Mesenchymal stem cell (in vitro differentiated cells and primary cell): ENCODE measurements around the gene ADCYAP1R1.

Experiments
- DNase-seq: peaks from one replicate; pipeline ENCODE4 v3.0.0-alpha.2; 2013
- H2AFZ ChIP-seq: one replicate; pipeline ENCODE4 v1.6.1; 2013; ENCODE audit warnings: low read depth, mild to moderate bottlenecking, control low read depth, inconsistent platforms, low read length, moderate library complexity
- H2AK5ac ChIP-seq: 2 replicates; pipeline ENCODE4 v1.6.1; 2013; ENCODE audit warnings: low read length, moderate library complexity, mild to moderate bottlenecking, inconsistent platforms; ENCODE audit not compliant: severe bottlenecking
- H2BK120ac ChIP-seq: one replicate; pipeline ENCODE4 v1.6.1; 2013; ENCODE audit warnings: low read depth, mild to moderate bottlenecking, inconsistent platforms, low read length, moderate library complexity
- H2BK12ac ChIP-seq, 2 experiments: one replicate each; pipeline ENCODE4 v1.6.1; 2013; ENCODE audit warnings: inconsistent platforms in 2 of 2, low read length in 2 of 2, mild to moderate bottlenecking in 2 of 2, moderate library complexity in 2 of 2, control low read depth in 1 of 2
- H2BK15ac ChIP-seq: one replicate; pipeline ENCODE4 v1.6.1; 2013; ENCODE audit warnings: mild to moderate bottlenecking, low read depth, inconsistent platforms; ENCODE audit not compliant: poor library complexity, severe bottlenecking
- H2BK5ac ChIP-seq: 2 replicates; pipeline ENCODE4 v1.6.1; 2013; ENCODE audit warnings: low read depth, mild to moderate bottlenecking, low read length, control low read depth, inconsistent platforms; ENCODE audit not compliant: poor library complexity, severe bottlenecking
- H3K14ac ChIP-seq, 2 experiments: one replicate each; pipeline ENCODE4 v1.6.1; 2013; ENCODE audit warnings: inconsistent platforms in 2 of 2, low read length in 2 of 2, control low read depth in 1 of 2, mild to moderate bottlenecking in 1 of 2, moderate library complexity in 1 of 2
- H3K18ac ChIP-seq, 2 experiments: one replicate each; pipeline ENCODE4 v1.6.1; 2013; ENCODE audit warnings: inconsistent platforms in 2 of 2, low read length in 2 of 2, control low read depth in 1 of 2, low read depth in 1 of 2, mild to moderate bottlenecking in 1 of 2
- H3K23ac ChIP-seq, 2 experiments: one replicate each; pipeline ENCODE4 v1.6.1; 2013; ENCODE audit warnings: inconsistent platforms in 2 of 2, low read length in 2 of 2, mild to moderate bottlenecking in 2 of 2, moderate library complexity in 2 of 2, control low read depth in 1 of 2
- H3K27ac ChIP-seq: 2 replicates; pipeline ENCODE4 v1.5.1; 2013; ENCODE audit warnings: mild to moderate bottlenecking, moderate library complexity, low read length, control low read depth, inconsistent platforms; ENCODE audit not compliant: poor library complexity, severe bottlenecking
- H3K27me3 ChIP-seq, 2 experiments: 2 replicates each; pipeline versions ENCODE4 v1.6.1 to v1.7.0; 2013; ENCODE audit warnings: low read length in 2 of 2, mild to moderate bottlenecking in 2 of 2, moderate library complexity in 2 of 2, control low read depth in 1 of 2, inconsistent platforms in 1 of 2; ENCODE audit not compliant: control insufficient read depth in 1 of 2, insufficient read depth in 1 of 2
- H3K36me3 ChIP-seq, 2 experiments: 2 replicates each; pipeline versions ENCODE4 v1.6.1 to v1.7.0; 2013; ENCODE audit warnings: low read length in 2 of 2, control low read depth in 1 of 2, inconsistent platforms in 1 of 2, low read depth in 1 of 2, mild to moderate bottlenecking in 1 of 2; ENCODE audit not compliant: insufficient read depth in 2 of 2, control insufficient read depth in 1 of 2
- H3K4ac ChIP-seq, 2 experiments: one replicate each; pipeline ENCODE4 v1.6.1; 2013; ENCODE audit warnings: inconsistent platforms in 2 of 2, low read length in 2 of 2, mild to moderate bottlenecking in 2 of 2, moderate library complexity in 2 of 2, control low read depth in 1 of 2, low read depth in 1 of 2
- H3K4me1 ChIP-seq: 2 replicates; pipeline ENCODE4 v1.6.1; 2013; ENCODE audit warnings: low read depth, low read length, control low read depth; ENCODE audit not compliant: control insufficient read depth, insufficient read depth
- H3K4me2 ChIP-seq: 2 replicates; pipeline ENCODE4 v1.6.1; 2013; ENCODE audit warnings: low read length, mild to moderate bottlenecking, inconsistent platforms; ENCODE audit not compliant: poor library complexity, severe bottlenecking
- H3K4me3 ChIP-seq, 2 experiments: 2 replicates each; pipeline versions ENCODE4 v1.5.1 to v1.7.0; 2013; ENCODE audit warnings: low read length in 2 of 2, mild to moderate bottlenecking in 2 of 2, control low read depth in 1 of 2, low read depth in 1 of 2; ENCODE audit not compliant: insufficient read depth in 1 of 2
- H3K79me1 ChIP-seq: replicated peaks from 2 replicates; pipeline ENCODE4 v1.6.1; 2013; ENCODE audit warnings: mild to moderate bottlenecking, control low read depth, low read length, inconsistent platforms; ENCODE audit not compliant: poor library complexity, severe bottlenecking
- H3K9ac ChIP-seq: 2 replicates; pipeline ENCODE4 v1.7.0; 2013; ENCODE audit warnings: mild to moderate bottlenecking, low read length, moderate library complexity
- H3K9me3 ChIP-seq: 2 replicates; pipeline ENCODE4 v1.7.0; 2013; ENCODE audit warnings: mild to moderate bottlenecking, low read length; ENCODE audit not compliant: control insufficient read depth
- H4K8ac ChIP-seq: one replicate; pipeline ENCODE4 v1.6.1; 2013; ENCODE audit warnings: inconsistent platforms, mild to moderate bottlenecking, low read length, moderate library complexity
- H4K91ac ChIP-seq: one replicate; pipeline ENCODE4 v1.6.1; 2013; ENCODE audit warnings: mild to moderate bottlenecking, low read length, inconsistent platforms
- WGBS: methylation state at CpG from one replicate; pipeline ENCODE4 v1.1.7; 2013; ENCODE audit warnings: mixed read lengths; 5-methylcytosine and 5-hydroxymethylcytosine counted together

Gene ADCYAP1R1

DNA sequence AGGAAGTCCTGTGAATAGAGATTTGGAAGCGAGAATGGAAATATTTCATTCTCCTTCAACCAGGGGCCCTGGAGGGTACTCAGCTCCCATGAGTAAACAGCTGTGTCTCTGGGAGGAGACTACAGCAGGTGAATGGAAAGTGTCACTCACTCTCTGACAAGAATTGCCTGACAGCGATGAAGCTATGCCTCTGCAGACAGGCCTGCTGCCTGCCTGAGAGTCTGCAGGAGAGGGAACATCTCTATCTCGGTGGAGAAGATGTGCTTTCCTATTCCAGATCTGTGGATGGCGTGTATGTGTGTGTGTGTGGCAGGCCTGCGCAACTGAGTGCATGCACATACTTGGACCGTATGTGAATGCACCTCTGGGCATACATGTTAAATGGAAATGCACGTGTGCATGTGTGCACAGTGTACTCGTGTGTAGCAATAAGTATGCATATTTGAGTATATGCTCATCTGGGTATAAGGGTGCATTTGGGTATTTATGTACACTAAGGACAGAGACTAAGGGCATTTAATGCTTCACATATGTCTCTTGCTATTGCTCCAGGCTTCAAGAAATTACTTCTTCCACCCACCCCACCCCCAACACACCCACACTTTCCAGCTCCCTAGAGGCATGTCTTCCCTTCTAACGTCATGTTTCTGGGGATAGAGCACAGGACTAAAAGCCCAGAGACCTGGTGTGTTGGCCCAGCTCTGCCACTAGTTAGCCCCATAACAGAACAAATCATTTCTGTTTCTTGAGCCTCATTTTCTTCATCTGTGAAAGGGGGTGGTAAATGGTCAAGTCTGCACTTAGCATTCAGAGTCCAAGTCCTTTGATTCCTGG is 4.6 kb upstream of the ADCYAP1R1 start:
- no peak overlapping the region for H2AFZ ChIP-seq
- no peak overlapping the region for H3K27ac ChIP-seq
- no peaks in the 10 kb centered on the region for H3K36me3 ChIP-seq
- no peak overlapping the region for H4K91ac ChIP-seq
- H4K8ac ChIP-seq = no peak overlapping the region
- H3K79me1 ChIP-seq = no peaks in the 10 kb centered on the region
- peaks cover 46 to 62% of the 10 kb centered on the region in 2 experiments for H3K27me3 ChIP-seq
- no peak overlapping the region for H3K4ac ChIP-seq
- WGBS = 87% methylated on average over 9 of the region's 9 CpGs
- H2BK15ac ChIP-seq = no peak overlapping the region
- H3K9ac ChIP-seq = no peak overlapping the region
- no peaks in the 10 kb centered on the region for H3K9me3 ChIP-seq
- H2AK5ac ChIP-seq = no peak overlapping the region
- H3K23ac ChIP-seq = no peak overlapping the region
- no peak overlapping the region for H3K18ac ChIP-seq
- no peak overlapping the region for H3K14ac ChIP-seq
- H3K4me2 ChIP-seq = no peak overlapping the region
- no peak overlapping the region for H3K4me3 ChIP-seq
- H2BK5ac ChIP-seq = no peak overlapping the region
- H2BK120ac ChIP-seq = no peak overlapping the region
- H3K4me1 ChIP-seq = peaks cover 5% of the 10 kb centered on the region
- H2BK12ac ChIP-seq = no peak overlapping the region
- DNase-seq = no peak

- Histone ChIP-seq H3K9ac (no peak overlapping the region), H2BK15ac (no peak overlapping the region), H2AFZ (no peak overlapping the region)
These were observed 2.9 kb upstream of the ADCYAP1R1 start for GRCh38 chr7:31049005-31049765.

GRCh38 chr7:31052487-31052840 is 356 bp downstream of the ADCYAP1R1 start:
- Histone ChIP-seq H2BK5ac (no peak overlapping the region), H3K9me3 (no peaks in the 10 kb centered on the region), H2BK120ac (no peak overlapping the region), H3K9ac (peak overlapping the region; percentile 59), H2BK15ac (no peak overlapping the region), H4K91ac (no peak overlapping the region), H3K4me3 (peak overlapping the region in 1 of 2 experiments; percentile 72), H3K4me2 (peak overlapping the region; percentile 33), H3K79me1 (no peaks in the 10 kb centered on the region), H3K4me1 (peaks cover 8% of the 10 kb centered on the region), H4K8ac (no peak overlapping the region), H3K4ac (no peak overlapping the region), H2AFZ (no peak overlapping the region), H3K27ac (no peak overlapping the region), H3K36me3 (no peaks in the 10 kb centered on the region), H2AK5ac (no peak overlapping the region), H2BK12ac (no peak overlapping the region), H3K18ac (no peak overlapping the region), H3K23ac (no peak overlapping the region), H3K14ac (no peak overlapping the region), H3K27me3 (peaks cover 62 to 88% of the 10 kb centered on the region in 2 experiments)
- WGBS = under 1% methylated on average over 51 of the region's 52 CpGs
- no peak for DNase-seq

More at GRCh38 chr7:31049005-31049765, 2.9 kb upstream of the ADCYAP1R1 start:
- H3K4me2 ChIP-seq = no peak overlapping the region
- no peak overlapping the region for H2BK120ac ChIP-seq
- no peaks in the 10 kb centered on the region for H3K9me3 ChIP-seq
- no peaks in the 10 kb centered on the region for H3K36me3 ChIP-seq
- H2AK5ac ChIP-seq = no peak overlapping the region
- no peak overlapping the region for H4K8ac ChIP-seq
- H2BK5ac ChIP-seq = no peak overlapping the region
- H4K91ac ChIP-seq = no peak overlapping the region
- H3K23ac ChIP-seq = no peak overlapping the region
- H3K4me1 ChIP-seq = peaks cover 8% of the 10 kb centered on the region
- no peak for DNase-seq
- H3K79me1 ChIP-seq = no peaks in the 10 kb centered on the region
- WGBS = 85% methylated on average over 11 of the region's 12 CpGs
- no peak overlapping the region for H2BK12ac ChIP-seq
- H3K27me3 ChIP-seq = peaks cover 50 to 60% of the 10 kb centered on the region in 2 experiments
- no peak overlapping the region for H3K14ac ChIP-seq
- H3K27ac ChIP-seq = no peak overlapping the region
- no peak overlapping the region for H3K4me3 ChIP-seq
- no peak overlapping the region for H3K4ac ChIP-seq
- H3K18ac ChIP-seq = no peak overlapping the region
